Stimulated activated CD4-positive, alpha-beta T cell treated with anti-CD3 and anti-CD28 coated beads, Interleukin-1b, Interleukin-23, amount 100 ng/mL, for 4 hours (primary cell): ENCODE data around the gene LUZP2.

Source experiments
- DNase-seq, 2 donors: peaks; one replicate each; pipeline ENCODE4 v3.0.0-alpha.2; 2020; ENCODE audit warnings: low read depth in 2 of 2

LUZP2 gene

DNA sequence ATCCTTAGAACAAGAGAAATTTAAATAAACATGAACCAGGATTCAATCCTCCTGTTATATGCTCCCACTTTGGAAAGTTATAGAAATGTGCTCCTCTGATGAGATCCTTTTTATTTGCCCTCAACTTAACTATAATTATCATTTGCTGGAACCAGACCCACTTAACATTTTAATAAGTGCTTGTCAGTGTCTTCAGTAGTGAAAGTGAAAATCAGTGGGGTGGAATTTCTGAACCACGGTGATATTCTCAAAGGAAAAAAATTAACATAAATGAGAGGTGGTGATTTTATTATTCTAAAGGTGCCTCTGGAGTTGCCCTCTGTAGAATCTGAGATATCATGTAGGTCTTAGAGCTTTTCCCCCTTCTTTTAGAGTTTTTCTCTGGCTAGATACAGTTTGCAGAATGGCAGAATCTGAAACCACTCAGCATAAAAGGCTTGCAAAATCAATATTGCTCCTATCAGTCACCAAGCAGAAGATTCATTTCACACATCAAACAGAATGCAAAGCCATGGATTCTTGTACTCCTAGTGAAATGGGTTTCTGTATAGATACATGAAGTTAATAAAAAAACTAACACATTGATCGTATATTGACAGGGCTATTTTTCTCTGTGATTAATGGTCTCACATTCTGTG lies 213.2 kb downstream of the LUZP2 start:
- no peak for DNase-seq

DNA sequence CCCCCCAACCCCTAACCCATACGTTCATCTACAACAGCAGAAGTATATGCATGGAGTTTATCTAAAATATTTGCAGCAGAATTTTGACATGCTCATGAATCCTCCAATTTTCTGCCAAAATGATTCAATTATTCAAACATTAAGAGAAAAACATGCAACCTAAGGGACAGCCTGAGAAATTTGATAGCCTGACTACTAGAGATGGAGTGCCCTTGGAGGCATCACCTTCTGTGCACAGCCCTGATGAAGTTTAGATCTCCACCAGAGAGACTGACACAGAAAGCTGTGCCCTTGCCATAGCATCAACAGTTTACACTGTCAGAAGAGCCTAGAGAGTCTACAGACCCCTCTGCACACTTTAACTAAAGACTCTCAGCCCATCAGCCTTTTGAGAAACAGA lies 217.7 kb downstream of the LUZP2 start:
- DNase-seq: no peak

DNA sequence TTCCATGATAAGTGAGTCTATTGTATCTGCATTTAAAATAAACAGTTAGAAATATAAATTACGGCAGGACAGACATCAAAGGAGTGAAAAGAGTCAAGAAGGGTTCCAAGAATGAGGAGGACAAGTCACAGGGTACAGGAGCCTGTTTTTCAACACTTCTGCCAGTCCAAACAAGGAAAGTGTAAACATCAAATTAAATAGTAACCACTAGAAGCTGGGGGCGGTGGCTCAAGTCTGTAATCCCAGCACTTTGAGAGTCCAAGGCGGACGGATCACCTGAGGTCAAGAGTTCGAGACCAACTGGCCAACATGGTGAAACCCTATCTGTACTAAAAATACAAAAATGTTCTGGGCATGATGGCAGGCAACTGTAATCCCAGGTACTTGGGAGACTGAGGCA lies 219.6 kb downstream of the LUZP2 start:
- DNase-seq: no peak

DNA sequence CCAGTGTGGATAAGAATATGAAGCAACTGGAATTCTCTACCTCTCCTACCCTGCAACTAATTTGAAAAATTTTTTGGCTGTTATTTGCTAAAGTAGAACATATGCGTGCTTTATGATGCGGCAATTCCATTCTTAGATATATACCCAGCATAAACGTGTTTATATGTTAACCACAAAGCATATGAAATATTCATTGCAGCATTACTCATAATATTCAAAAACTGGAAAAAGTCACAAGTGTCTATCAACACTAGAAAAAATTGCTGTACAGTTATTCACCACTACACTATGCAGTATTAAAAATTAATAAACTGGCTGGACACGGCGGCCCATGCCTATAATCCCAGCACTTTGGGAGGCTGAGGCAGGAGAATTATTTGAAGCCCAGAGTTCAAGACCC lies 226.4 kb downstream of the LUZP2 start:
- no peak for DNase-seq

DNA sequence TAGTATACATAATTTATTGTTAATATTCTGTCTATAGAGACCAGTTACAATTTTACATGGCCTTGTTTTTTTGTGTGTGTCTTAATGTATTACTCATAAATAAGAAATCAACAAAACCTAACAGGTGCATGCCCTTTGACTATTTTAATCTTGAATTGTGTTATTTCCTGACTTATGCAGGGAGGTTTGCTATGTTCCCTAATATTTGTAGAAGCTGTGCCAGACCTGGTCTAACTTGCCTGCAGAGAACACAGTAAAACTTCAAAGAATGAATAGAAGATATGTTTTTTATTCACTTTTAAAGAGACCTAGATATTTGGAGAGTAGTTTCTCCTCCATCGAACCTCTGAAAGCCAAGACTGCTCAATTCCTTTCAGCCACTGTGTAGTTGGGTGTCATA lies 234.7 kb downstream of the LUZP2 start:
- no peak for DNase-seq

DNA sequence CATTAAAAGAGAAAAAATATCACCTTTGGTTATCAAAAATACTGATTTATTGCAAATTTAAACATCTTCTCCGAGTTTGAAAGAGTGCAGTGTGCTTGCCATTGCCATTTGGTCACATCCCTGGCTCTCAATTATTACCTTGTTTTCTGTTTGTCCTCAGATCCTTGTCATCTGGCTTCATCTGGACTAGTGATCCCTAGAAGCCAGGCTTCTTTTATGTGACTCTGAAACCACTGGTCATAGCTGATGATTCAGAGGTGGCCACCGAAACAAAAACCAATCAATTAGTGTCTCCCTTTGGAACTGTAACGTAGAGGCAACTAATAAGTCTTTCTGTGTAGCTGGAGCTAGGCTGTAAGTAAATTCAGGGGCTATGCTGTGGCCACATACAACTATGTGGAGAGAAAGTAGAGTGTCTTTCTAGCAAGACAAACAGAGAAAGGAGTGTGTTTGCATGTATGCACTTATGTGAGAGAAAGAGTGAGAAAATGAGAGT lies 237.9 kb downstream of the LUZP2 start:
- DNase-seq: no peak

DNA sequence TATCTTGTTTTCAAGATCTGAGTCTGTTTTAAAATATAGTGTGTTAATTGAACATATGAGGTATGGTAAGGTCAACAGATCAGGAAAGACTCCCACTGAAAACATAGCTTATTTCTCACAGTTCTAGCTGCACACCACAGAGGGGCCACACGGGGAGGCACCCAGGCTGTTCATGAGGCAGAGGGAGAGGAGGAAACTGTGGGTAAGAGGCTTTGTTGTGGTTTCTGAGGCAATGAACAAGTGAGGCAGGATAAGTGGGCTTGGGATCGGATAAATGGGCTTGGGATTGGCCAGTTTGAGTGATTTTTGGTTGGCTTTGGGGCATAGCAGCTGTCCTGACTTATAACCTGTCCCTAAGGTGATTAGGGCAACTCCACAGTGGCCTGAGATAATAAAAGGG lies 242.1 kb downstream of the LUZP2 start:
- no peak for DNase-seq

DNA sequence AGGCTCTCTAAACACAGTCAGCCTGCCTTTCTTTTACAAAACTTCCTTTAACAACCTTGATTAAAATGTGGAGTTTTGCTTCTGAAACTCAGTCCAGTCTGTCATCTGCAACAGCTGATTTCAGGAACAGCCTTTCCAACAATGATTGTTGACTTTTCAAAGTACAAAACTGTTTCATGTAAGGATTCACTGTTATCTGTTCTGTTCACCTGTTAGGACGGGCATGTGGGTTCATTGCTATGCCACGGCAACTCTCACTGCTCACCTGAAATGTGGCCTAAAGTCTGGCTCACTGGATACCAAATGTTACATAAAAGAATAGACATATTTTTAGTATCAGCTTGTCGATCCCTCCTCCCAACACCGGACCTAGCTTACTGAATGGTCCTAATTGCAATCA lies 242.8 kb downstream of the LUZP2 start:
- DNase-seq: no peak

DNA sequence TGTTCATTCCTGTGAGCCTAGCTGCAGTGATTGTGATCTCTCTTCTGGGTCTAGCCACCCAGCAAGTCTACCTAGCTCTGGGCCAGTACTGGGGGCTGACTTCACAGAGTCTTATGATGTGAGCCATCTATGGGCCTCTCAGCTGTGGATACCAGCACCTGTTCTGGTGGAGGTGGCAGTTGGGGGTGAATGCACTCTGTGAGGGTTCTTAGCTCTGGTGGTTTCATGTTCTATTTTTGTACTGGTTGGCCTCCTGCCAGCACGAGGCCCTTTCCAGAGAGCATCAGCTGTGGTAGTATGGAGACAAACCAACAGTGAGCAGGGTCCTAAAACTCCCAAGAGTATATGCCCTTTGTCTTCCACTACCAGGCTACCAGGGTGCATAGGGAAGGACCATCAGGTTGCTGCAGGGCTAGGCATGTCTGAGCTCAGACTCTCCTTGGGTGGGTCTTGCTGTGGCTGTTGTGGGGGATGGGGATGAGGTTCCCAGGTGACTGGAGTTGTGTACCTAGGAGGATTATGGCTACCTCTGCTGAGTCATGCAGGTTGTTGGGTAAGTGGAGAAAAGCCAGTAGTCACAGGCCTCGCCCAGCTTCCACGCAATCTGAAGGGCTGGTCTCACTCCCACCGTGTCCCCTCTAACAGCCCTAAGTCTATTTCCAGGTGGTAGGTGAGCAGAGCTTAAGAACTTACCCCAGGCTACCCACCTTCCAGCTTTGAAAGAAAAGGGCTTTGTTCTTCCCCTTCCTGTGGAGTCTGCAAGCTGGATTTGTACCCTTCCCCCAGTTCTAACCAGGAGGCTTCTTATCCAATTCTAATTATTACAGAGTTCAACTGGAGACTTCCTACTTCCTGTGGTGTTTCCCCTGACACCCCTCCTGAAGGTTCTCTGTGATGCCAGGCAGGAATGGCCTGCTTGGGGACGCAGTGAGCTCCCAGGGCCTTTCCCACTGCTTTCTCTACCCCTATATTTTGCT lies 250.7 kb downstream of the LUZP2 start:
- no peak for DNase-seq

DNA sequence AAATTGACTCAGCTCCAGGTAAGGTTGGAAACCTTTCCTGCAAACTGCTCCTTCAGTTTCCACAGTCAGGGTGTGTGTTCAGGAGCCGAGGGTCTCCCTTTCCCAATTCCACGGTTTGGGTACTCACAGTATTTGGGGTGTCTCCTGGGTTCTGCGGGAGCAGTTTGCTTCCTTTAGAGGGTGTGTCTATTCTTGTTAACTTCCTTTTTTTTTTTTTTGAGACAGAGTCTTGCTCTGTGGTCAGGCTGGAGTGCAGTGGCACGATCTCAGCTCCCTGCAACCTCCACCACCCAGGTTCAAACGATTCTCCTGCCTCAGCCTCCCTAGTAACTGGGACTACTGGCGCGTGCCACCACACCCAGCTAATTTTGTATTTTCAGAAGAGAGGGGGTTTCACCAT lies 251.4 kb downstream of the LUZP2 start:
- DNase-seq: no peak

DNA sequence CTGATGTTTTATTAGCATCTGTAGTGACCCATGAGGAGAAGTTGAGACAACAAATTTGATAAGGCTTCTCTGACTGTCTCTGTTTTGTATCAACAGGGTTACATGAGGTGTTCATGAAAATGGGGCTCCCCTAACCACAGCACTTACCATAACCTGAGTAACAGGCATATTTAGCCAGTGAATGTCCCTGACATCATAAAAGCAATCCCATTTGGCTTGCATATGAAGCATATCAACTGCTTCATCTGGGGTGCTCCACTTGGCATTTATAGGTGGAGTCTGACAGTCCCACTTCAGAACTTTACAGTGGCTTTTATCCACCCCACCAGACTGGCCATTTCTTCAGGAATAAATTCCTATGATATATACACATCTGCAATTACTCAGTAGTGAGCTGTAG lies 257.6 kb downstream of the LUZP2 start:
- DNase-seq: no peak

DNA sequence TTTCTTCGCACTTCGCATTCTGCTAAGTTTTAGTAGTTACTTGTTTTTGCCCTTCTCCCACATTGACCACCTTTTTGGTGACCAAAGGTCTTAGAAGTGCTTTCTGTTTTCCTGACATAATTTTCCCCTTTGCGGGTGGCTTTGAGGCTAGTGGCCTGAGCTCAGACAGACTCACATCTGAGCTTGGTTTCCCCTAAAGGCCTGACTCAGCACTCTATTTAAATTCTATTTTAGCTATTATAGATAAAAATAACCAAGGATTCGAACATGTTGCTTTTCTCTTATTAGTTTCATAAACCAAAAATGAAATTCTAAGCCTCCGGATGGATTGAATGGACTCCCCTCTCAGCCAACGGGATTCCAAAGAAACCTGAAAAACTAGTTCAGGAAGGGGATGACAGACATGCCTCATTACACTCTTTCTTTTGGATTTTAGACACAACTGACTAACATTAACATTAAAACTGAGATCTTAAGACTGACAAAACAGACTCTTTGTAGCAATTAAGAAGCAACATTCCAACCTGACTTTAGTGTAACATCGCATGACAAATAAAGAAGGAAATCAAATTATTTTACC lies 258.5 kb downstream of the LUZP2 start:
- no peak for DNase-seq

DNA sequence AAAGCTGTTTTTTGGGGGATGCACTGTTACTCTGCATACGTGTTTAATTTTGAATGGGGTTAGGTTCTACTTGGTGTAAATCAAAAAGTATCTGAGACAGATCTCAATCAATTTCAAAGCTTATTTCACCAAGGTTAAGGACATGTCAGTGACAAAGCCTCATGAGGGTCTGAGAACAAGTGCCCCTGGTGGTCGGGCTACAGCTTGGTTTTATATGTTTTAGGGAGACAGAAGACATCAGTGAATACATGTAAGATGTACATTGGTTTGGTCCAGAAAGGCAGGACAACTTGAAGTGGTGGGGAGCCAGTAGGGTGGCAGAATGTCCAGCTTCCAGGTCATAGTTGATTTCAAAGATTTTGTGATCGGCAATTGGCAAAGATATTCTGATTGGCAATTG lies 262.9 kb downstream of the LUZP2 start:
- no peak for DNase-seq

DNA sequence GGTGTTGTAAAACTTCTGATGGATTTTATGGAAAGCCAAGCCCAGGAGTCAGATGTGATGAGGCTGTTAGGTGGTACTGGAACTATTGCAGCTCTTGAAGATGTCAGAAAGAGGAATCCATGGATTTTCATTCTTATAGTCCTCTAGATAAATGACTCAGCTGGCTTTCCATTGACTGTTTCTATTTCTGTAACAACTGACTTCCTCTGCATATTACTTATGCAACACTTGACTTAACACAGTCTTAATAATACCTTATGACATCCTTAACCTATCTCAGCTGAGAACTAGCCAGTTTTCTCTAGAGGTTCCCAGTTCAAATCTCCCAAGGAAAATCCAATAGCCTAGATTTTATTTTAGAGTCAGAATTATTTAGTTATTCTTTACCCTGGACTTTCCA lies 263.8 kb downstream of the LUZP2 start:
- DNase-seq: no peak

DNA sequence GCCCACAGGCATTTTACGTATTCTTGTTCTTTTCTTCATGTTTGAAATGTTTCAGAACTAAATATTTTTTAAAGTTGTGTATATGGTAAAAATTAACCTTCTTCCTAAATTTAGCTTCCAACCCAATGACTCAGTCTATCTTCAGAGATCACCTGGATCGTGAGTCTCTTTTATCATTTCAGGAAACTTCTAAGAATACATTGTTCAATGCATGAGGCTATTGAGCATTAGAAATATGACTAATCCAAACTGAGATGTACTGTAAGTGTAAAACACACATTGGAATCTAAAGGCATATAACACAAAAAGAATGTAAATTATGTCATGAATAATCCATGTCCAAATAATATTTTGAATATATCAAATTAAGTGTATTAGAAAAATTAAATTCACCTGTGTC lies 265.2 kb downstream of the LUZP2 start:
- no peak for DNase-seq

DNA sequence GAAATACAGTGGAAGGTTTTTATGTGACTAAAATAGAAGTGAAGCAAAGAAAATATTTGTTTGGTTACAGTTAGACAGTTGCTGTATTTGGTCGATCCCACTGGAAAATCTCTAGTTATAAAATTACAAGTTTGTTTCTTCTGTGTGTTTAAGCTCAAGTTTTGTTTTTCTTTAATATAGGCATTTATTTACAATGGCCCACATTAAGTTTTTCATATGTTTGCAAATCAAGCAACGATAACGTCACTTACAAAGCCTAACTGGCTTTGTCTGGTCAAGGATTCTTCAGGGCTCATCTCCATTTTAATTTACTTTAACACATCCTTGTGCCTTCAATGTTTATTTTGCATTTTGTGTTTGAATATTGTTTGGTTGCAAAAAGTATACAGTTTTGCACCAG lies 270.6 kb downstream of the LUZP2 start:
- no peak for DNase-seq

DNA sequence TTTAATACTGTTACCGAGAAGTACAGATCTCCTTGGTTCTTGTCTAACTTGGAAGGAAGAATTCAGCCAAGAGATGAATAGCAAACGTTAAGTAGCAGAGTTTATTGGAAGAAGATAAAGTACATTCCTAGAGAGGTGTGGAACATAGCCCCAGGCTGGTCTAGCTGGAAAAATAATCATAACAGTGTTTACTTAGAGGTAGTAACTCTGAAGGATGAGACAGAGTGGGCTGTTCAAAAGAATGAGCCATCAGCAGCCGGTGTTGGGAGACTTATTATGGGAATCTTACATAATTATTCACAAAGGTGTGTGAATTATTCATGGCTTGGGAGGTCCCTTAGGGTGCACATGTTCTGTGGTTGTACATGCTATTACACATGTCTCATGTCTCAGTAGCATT lies 276.5 kb downstream of the LUZP2 start:
- no peak for DNase-seq

DNA sequence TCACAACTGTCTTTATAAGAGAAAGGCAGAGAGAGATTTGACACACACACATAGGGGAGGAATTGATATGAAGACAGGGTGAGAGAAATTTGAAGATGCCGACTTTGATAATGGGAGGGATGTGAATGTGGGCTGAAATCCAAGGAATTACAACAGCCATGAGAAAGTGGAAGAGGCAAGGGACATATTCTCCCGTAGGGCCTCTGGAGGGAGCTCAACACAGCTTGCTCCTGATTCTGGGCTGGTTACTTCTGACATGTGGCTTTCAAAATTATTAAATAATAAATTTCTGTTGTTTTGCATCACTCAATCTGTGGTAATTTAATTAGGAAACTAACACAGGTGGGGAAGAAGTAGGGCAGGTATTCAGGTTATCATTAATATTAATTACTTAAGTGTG lies 282.9 kb downstream of the LUZP2 start:
- no peak for DNase-seq

DNA sequence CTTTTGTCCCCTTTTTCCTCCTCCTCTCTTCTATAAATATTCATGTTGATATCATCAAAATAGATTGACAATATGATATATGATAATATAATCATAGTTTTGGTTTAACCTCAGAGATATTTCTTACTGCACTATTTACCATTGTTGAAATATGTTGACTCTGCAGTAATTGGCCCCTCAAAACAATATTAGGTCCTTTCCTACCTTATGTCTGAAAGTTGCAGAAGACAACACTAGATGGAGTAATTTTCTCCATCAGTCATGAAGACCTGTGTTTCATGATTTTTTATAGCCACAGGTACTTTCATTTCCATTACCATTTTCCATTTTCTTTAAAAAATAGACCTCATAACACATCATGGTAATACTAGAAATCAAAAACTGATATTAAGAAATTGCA lies 284.4 kb downstream of the LUZP2 start:
- no peak for DNase-seq

DNA sequence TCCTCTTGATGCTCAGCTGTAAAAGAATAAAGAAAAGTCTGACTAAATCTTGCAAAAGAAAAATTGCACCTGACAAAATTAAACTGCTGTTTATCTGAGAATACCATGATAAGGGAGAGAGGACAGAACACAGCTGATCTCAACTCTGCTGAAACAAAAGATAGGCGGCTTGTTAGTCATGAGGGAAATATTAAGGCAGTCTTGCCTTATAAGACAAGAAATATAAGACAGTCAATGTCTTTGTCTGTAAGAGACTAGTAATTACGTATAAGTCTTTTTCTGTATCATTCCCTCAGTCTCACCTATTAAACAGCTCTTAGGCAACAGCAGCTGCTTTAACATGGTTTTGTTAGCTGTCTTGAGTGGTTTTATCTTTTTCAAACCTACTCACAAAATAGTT lies 296.6 kb downstream of the LUZP2 start:
- no peak for DNase-seq

DNA sequence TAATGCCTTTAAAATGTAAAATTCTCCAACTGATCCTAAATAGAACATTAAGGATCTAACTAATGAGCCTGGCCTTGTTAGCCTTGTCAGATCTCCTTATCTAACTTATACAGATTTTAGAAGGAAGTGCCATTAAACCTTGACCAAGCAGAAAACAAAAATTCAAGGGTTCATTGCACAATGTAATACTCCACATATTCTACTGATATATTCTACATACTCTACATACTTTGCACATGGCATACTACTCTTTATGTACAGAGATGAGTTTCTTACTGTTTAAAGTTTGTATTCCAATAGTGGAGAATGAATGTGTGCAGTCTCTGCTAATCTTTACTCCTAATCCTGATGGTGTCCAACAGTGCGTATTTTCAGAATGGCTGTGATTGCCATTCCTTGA lies 297.2 kb downstream of the LUZP2 start:
- DNase-seq: no peak

DNA sequence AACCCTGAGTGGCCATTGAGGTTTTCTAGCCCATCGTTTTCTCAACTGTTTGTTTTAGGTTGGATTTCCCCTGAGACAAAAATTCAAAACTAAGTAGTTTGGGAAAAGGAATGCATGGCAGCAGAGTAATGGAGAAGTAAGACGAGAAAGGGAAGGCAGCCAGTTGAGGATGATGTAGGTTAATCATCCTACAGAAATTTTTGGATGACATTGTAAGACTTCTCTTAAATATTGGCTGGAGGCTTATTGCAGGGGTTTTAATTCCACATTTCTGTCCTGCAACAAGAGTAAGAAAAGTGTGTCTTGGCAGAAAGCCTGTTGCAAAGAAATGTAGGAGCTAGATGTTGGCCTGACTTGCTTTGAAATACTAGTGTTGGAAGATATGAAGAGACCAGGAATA lies 308.8 kb downstream of the LUZP2 start:
- DNase-seq: no peak

DNA sequence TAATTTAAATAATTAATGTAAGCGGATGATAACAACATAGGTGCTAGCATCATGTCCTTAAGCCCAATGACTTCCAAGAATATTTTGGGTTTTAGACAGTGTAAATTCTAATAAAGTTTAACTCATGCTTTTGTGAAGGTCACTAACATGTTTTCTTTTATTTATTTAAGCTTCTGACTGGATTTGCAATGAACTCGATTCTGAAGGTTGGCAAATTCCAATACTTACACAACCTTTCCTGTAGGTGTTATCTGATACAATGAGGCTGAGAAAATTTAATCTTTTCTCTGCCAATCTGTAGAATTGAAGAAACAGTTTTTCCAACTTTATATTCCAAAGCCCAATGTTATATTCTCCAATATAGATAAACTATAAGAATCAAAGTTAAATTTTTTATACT lies 311.3 kb downstream of the LUZP2 start:
- no peak for DNase-seq
